ENCODE data around the gene NPR2.
A peak's percentile ranks its signal among the peaks of the same experiment; 100 is the strongest.

NPR2 gene

GRCh38 chr9:35827486-35827885 is 36.1 kb downstream of the NPR2 start:
- no peak for ATAC-seq
- TF ChIP-seq ZC3H10 (CRISPR knock-in tag; IDR thresholded peaks at IDR 0.05) (no peak), ARNTL (CRISPR knock-in tag; IDR thresholded peaks at IDR 0.05; ENCODE audit: borderline replicate concordance, low read depth) (no peak), SNAI2 (CRISPR knock-in tag; IDR thresholded peaks at IDR 0.05) (no peak), TOX (CRISPR knock-in tag; IDR thresholded peaks at IDR 0.05; ENCODE audit: borderline replicate concordance) (no peak), TSHZ2 (CRISPR knock-in tag; IDR thresholded peaks at IDR 0.05) (no peak), ESRRG (CRISPR knock-in tag; IDR thresholded peaks at IDR 0.05) (no peak), BACH2 (CRISPR knock-in tag; IDR thresholded peaks at IDR 0.05; ENCODE audit: borderline replicate concordance) (no peak), CSDC2 (CRISPR knock-in tag; IDR thresholded peaks at IDR 0.05) (no peak), RARB (CRISPR knock-in tag; IDR thresholded peaks at IDR 0.05) (no peak)

GRCh38 chr9:35828716-35829083 is 37.3 kb downstream of the NPR2 start, which contains the start of gene FAM221B:
TSS of gene FAM221B (minus strand) at chr9:35828732. CDS start at chr9:35826161, 2,571 bp downstream.
- no peak for TF ChIP-seq GLIS3 (CRISPR knock-in tag; IDR thresholded peaks at IDR 0.05)
- TF ChIP-seq CREB5 (CRISPR knock-in tag; IDR thresholded peaks at IDR 0.05; ENCODE audit: low read depth): no peak
- TF ChIP-seq TCF4 (CRISPR knock-in tag; IDR thresholded peaks at IDR 0.05; ENCODE audit: borderline replicate concordance): no peak
- TF ChIP-seq PATZ1 (CRISPR knock-in tag; IDR thresholded peaks at IDR 0.05; ENCODE audit: borderline replicate concordance): no peak
- no peak for TF ChIP-seq ZFP3 (CRISPR knock-in tag; IDR thresholded peaks at IDR 0.05)
- no peak for TF ChIP-seq POU6F1 (CRISPR knock-in tag; IDR thresholded peaks at IDR 0.05; ENCODE audit: borderline replicate concordance, low read depth)
- TF ChIP-seq BACH2 (CRISPR knock-in tag; IDR thresholded peaks at IDR 0.05; ENCODE audit: borderline replicate concordance): no peak
- TF ChIP-seq ARNTL (CRISPR knock-in tag; IDR thresholded peaks at IDR 0.05; ENCODE audit: borderline replicate concordance, low read depth): no peak
- no peak for TF ChIP-seq ZFP30 (CRISPR knock-in tag; IDR thresholded peaks at IDR 0.05)
- no peak for TF ChIP-seq PPARA (CRISPR knock-in tag; IDR thresholded peaks at IDR 0.05; ENCODE audit: borderline replicate concordance)
- ATAC-seq: no peak; the same call in 2 of the 3 replicates

GRCh38 chr9:35829084-35829763 is 37.8 kb downstream of the NPR2 start, which contains the start of gene TMEM8B:
TSS of gene TMEM8B (plus strand) at chr9:35829228. CDS start at chr9:35829448, 220 bp downstream.
- peak; percentile 92 for ATAC-seq
- TF ChIP-seq TSHZ2 (CRISPR knock-in tag; IDR thresholded peaks at IDR 0.05) (no peak), RARB (CRISPR knock-in tag; IDR thresholded peaks at IDR 0.05) (no peak), POU6F1 (CRISPR knock-in tag; IDR thresholded peaks at IDR 0.05; ENCODE audit: borderline replicate concordance, low read depth) (no peak), ZFP30 (CRISPR knock-in tag; IDR thresholded peaks at IDR 0.05) (no peak), ISL1 (CRISPR knock-in tag; IDR thresholded peaks at IDR 0.05) (no peak), CSDC2 (CRISPR knock-in tag; IDR thresholded peaks at IDR 0.05) (no peak)
